ENCODE data around the gene NCOA3.
"Not testable (repeated sequence)": the region's sequence is repeated elsewhere in the genome, so short reads cannot be mapped to it uniquely, and the experiment has no call there.

Gene NCOA3

GRCh38 chr20:47540443-47541354 is 39.0 kb downstream of the NCOA3 start:
- DNase-seq: no peak

- DNase-seq: no peak
Observed at GRCh38 chr20:47541355-47541922, 39.8 kb downstream of the NCOA3 start.

GRCh38 chr20:47543006-47543431 is 41.3 kb downstream of the NCOA3 start:
- no peak for DNase-seq

GRCh38 chr20:47544240-47544639 is 42.6 kb downstream of the NCOA3 start:
- DNase-seq: no peak

DNA sequence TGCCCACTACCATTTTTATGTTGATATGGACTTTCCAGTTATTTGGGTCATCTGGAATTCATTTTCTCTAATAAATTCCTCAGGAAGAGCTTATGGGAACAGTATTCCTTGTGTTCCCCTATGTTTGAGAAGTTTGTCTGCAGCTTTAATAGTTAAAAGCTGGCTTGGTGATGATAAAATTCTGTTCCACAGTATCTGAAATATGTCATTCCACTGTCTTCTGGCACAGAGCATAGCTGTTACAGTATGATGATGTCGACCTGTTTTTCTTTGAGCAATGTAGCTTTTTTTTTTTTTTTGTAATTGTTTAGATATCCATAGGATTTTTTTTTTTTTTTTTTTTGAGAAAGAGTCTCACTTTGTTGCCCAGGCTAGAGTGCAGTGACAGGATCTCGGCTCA is 43.2 kb downstream of the NCOA3 start:
- DNase-seq: no peak

DNA sequence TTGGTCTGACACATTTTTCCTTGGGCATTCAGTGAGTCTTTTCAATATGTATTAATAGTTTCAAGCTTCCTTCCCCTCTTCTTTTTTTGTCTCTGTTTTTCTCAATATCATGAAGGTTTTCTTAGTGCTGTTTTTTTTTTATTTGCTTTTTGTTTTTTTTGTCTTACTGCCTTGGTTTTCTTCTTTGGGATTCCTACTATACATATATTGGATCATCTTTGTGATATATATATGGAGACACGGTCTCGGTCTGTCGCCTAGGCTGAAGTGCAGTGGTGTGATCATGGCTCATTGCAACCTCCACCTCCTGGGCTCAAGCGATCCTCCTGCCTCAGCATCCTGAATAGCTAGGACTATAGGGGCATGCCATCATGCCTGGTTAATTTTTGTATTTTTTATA is 43.8 kb downstream of the NCOA3 start:
- no peak for DNase-seq

- DNase-seq: no peak
Observed at GRCh38 chr20:47546184-47547033, 44.7 kb downstream of the NCOA3 start.

- DNase-seq: no peak
Observed at GRCh38 chr20:47547034-47547387, 45.3 kb downstream of the NCOA3 start.

GRCh38 chr20:47549671-47550070 is 48.0 kb downstream of the NCOA3 start:
- no peak for DNase-seq

DNA sequence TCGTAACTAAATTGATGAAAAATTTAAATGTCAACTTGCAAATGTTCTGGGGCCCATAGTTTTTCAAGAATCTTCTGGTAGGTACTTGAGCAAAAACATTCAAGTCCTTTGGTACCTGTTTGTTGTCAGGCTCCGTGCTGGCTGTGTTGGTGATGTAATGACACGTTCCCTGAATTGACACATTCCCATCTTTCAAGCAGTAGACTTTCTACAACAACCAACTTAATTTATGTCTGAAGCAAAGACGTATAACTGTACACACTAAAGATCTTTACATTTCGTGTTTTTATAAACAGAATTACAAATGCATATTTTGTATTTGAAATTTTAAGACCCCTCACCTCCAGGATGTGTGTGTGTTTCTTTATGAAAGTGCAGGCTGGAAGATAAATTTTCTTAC is 49.5 kb downstream of the NCOA3 start:
- no peak for DNase-seq

DNA sequence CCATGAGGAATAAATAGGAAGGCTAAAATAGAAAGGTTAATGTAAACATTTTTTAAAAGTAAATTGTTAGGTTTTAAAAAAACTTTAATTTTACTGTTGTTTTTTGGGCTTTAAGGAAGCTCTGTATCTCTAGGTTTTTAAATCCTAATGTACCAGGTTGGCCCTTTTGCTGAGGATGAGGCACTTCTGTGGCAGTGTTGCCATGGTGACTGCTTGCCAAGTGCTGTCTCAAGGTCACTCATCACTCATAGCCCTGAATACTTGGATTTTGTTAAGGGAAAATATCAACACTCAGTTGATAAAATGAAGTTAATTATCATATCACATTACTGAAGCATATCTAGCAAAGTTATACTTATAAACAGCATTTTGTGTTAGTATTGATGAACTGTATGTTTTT is 50.2 kb downstream of the NCOA3 start:
- DNase-seq: peak; percentile 65 to 68

- peak in 1 of 2 experiments; percentile 32 for DNase-seq
Observed at GRCh38 chr20:47552996-47553395, 51.3 kb downstream of the NCOA3 start.

GRCh38 chr20:47553594-47554235 is 52.0 kb downstream of the NCOA3 start:
- not testable (repeated sequence) for DNase-seq

DNA sequence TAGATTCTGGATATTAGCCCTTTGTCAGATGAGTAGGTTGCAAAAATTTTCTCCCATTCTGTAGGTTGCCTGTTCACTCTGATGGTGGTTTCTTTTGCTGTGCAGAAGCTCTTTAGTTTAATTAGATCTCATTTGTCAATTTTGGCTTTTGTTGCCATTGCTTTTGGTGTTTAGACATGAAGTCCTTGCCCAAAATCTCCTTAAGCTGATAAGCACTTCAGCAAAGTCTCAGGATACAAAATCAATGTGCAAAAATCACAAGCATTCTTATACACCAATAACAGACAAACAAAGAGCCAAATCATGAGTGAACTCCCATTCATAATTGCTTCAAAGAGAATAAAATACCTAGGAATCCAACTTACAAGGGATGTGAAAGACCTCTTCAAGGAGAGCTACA is 52.6 kb downstream of the NCOA3 start:
- not testable (repeated sequence) for DNase-seq

DNA sequence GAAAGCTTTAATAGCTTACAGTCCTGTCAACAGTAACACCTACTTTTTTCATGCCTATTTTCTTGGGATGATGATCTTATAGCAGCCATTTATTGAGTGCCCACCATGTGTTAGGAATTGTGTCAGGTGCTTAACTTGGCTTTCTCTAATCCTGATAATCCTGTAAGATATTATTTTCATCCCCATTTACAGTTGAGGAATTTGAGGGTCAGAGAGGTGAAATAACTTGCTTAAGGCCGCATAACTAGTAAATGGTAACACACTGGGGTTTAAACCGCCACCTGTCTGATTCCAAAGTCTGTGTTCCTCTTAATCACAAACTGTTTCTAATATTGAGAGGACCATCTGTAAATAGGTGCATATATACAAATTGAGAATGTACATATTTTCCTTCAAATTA is 55.5 kb downstream of the NCOA3 start:
- DNase-seq: peak; percentile 19 to 65

GRCh38 chr20:47557791-47558190 is 56.1 kb downstream of the NCOA3 start:
- DNase-seq: no peak

DNA sequence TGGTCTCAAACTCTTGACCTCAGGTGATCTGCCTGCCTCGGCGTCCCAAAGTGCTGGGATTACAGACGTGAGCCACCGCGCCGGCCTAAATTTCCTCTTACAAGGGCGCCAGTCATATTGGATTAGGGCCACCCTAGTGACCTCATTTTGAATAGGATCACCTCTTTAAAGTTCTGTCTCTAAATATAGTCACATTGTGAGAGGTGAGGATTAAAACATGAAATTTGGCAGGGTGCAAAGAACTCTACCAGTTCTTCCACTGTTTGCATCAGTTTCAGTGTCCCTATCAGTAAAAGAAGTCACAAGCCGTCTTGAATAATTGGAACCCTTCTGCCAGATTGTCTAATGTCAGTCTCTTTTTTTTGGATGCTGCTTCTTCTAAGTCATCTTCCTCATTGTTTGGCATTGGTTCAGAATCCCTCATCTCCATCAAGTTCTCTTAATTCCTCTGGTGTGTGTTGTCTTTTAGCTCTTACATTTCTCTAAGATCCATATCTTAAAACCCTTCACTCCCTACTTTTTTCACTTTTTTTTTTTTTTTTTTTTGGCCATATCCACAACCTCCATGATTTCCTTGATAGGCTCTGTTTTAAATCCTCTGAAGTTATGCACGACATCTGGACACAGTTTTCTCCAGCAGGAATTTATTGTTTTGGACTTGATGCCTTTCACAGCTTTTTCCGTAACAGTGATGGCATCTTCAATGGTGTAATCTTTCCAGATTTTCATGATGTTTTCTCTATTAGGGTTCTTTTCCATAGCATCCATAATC is 56.8 kb downstream of the NCOA3 start:
- peak in 1 of 2 experiments; percentile 32 for DNase-seq

- peak; percentile 61 to 69 for DNase-seq
Observed at GRCh38 chr20:47559141-47559540, 57.5 kb downstream of the NCOA3 start.

- DNase-seq: no peak
Observed at GRCh38 chr20:47561180-47561579, 59.5 kb downstream of the NCOA3 start.

GRCh38 chr20:47561603-47562583 is 60.2 kb downstream of the NCOA3 start:
- DNase-seq: no peak

GRCh38 chr20:47566269-47566668 is 64.6 kb downstream of the NCOA3 start:
- no peak for DNase-seq

Data from NCI-H524 (cell line).